H1 (cell line): Measurements from ENCODE around the gene DDX11. TPM values are rescaled to one million over a fixed set of nuclear protein-coding genes. Genes with fewer than 3 reads are reported as not detected.
"Not testable (repeated sequence)": the region's sequence is repeated elsewhere in the genome, so short reads cannot be mapped to it uniquely, and the experiment has no call there.

Source experiments
- CTCF ChIA-PET: fragments of 300-600 bp; sonication (Branson Sonifier 250); formaldehyde crosslinking; loops from one replicate; lab custom pipeline; 2021; ENCODE audit not compliant: partially characterized antibody; lab: Charles Lee
- POLR2A ChIA-PET: fragments of 300-600 bp; sonication (Branson Sonifier 250); formaldehyde crosslinking; loops from one replicate; lab custom pipeline; 2021; ENCODE audit warnings: inconsistent platforms; ENCODE audit not compliant: partially characterized antibody; lab: Charles Lee
- DNase-seq, 2 experiments: peaks; one replicate each; pipeline versions ENCODE4 v3.0.0 to v3.0.0-alpha.2; 2010 to 2022; ENCODE audit warnings: low spot score in 2 of 2, low read depth in 1 of 2, mixed read lengths in 1 of 2
- FAIRE-seq: peaks from 2 replicates; lab custom pipeline; 2011; peaks lifted over from hg19 to GRCh38; lab: Jason Lieb, UNC
- H2AFZ ChIP-seq: 2 replicates; pipeline ENCODE4 v1.8.1; 2012; ENCODE audit warnings: low read length, inconsistent platforms
- H2AK5ac ChIP-seq: 2 replicates; pipeline ENCODE4 v1.6.1; 2013; ENCODE audit warnings: low read depth, low read length
- H2BK120ac ChIP-seq: replicated peaks from 2 replicates; pipeline ENCODE3; 2013; ENCODE audit warnings: low read depth, low read length, inconsistent platforms
- H2BK12ac ChIP-seq: 2 replicates; pipeline ENCODE4 v1.6.1; 2013; ENCODE audit warnings: low read depth, low read length
- H2BK15ac ChIP-seq: 2 replicates; pipeline ENCODE4 v1.6.1; 2013; ENCODE audit warnings: low read length
- H2BK20ac ChIP-seq: 2 replicates; pipeline ENCODE4 v1.6.1; 2013; ENCODE audit warnings: low read length
- H2BK5ac ChIP-seq: 2 replicates; pipeline ENCODE4 v1.6.1; 2013; ENCODE audit warnings: low read depth, low read length
- H3K14ac ChIP-seq: 2 replicates; pipeline ENCODE4 v1.6.1; 2013; ENCODE audit warnings: inconsistent platforms; ENCODE audit not compliant: insufficient read length
- H3K18ac ChIP-seq: 2 replicates; pipeline ENCODE4 v1.6.1; 2013; ENCODE audit warnings: low read length; ENCODE audit errors: extremely low read depth
- H3K23ac ChIP-seq: 2 replicates; pipeline ENCODE4 v1.6.1; 2013; ENCODE audit warnings: inconsistent platforms; ENCODE audit not compliant: insufficient read length
- H3K23me2 ChIP-seq: 2 replicates; pipeline ENCODE4 v1.6.1; 2013; ENCODE audit warnings: low read depth, low read length
- H3K27ac ChIP-seq: 2 replicates; pipeline ENCODE4 v1.6.1; 2011; ENCODE audit warnings: low read depth, low read length, inconsistent platforms
- H3K27me3 ChIP-seq, 4 experiments: replicated peaks in 1 of 4; 1 replicate in 1 of 4; 2 replicates in 3 of 4; pipeline versions ENCODE4 v1.6.1 to v1.8.1; 2011 to 2013; ENCODE audit warnings: low read length in 3 of 4, mild to moderate bottlenecking in 3 of 4, inconsistent platforms in 2 of 4, mixed read lengths in 2 of 4, moderate library complexity in 1 of 4; ENCODE audit not compliant: control insufficient read depth in 3 of 4, insufficient read depth in 3 of 4; ENCODE audit errors: extremely low read depth in 1 of 4
- H3K36me3 ChIP-seq, 4 experiments: 2 replicates each; pipeline versions ENCODE4 v1.6.1 to v1.8.1; 2011 to 2013; ENCODE audit warnings: mild to moderate bottlenecking in 4 of 4, low read length in 3 of 4, moderate library complexity in 2 of 4, control low read depth in 1 of 4, inconsistent platforms in 1 of 4; ENCODE audit not compliant: insufficient read depth in 4 of 4, control insufficient read depth in 2 of 4
- H3K4ac ChIP-seq: replicated peaks from 2 replicates; pipeline ENCODE3; 2013; ENCODE audit warnings: low read length, low read depth, mixed read lengths, inconsistent platforms; ENCODE audit not compliant: insufficient read length
- H3K4me1 ChIP-seq, 4 experiments: replicated peaks in 1 of 4; 1 replicate in 1 of 4; 2 replicates in 3 of 4; pipeline versions ENCODE4 v1.6.1 to v1.8.1; 2011 to 2013; ENCODE audit warnings: low read length in 3 of 4, inconsistent platforms in 2 of 4, mixed read lengths in 1 of 4; ENCODE audit not compliant: insufficient read depth in 4 of 4, control insufficient read depth in 3 of 4
- H3K4me2 ChIP-seq, 2 experiments: 2 replicates each; pipeline versions ENCODE4 v1.6.1 to v1.8.1; 2011 to 2013; ENCODE audit warnings: low read depth in 2 of 2, low read length in 2 of 2, control low read depth in 1 of 2, inconsistent platforms in 1 of 2, mild to moderate bottlenecking in 1 of 2; ENCODE audit not compliant: insufficient read depth in 1 of 2
- H3K4me3 ChIP-seq, 4 experiments: fragments of 200-600, 300-600 bp in 1 of 4; sonication (generic), shearing (Covaris generic), sonication (Bioruptor Twin) in 1 of 4; 2 replicates each; pipeline versions ENCODE4 v1.5.1 to v1.8.1; 2011 to 2016; ENCODE audit warnings: low read length in 4 of 4, low read depth in 3 of 4, control low read depth in 2 of 4, inconsistent platforms in 2 of 4, mild to moderate bottlenecking in 2 of 4, mixed read lengths in 1 of 4, moderate library complexity in 1 of 4; ENCODE audit not compliant: insufficient read depth in 2 of 4; ENCODE audit errors: extremely low read depth in 1 of 4
- H3K56ac ChIP-seq: replicated peaks from 2 replicates; pipeline ENCODE3; 2013; ENCODE audit warnings: low read depth, mild to moderate bottlenecking, mixed read lengths, low read length, inconsistent platforms; ENCODE audit not compliant: insufficient read length
- H3K79me1 ChIP-seq: 2 replicates; pipeline ENCODE4 v1.6.1; 2013; ENCODE audit warnings: low read depth, low read length, control low read depth
- H3K79me2 ChIP-seq, 2 experiments: 2 replicates each; pipeline versions ENCODE4 v1.6.1 to v1.8.1; 2012 to 2013; ENCODE audit warnings: low read length in 2 of 2, mild to moderate bottlenecking in 2 of 2, inconsistent platforms in 1 of 2; ENCODE audit not compliant: insufficient read depth in 2 of 2, control insufficient read depth in 1 of 2
- H3K9ac ChIP-seq, 4 experiments: replicated peaks in 1 of 4; 1 replicate in 1 of 4; 2 replicates in 3 of 4; pipeline versions ENCODE4 v1.6.1 to v1.8.1; 2011 to 2013; ENCODE audit warnings: low read depth in 3 of 4, low read length in 3 of 4, control low read depth in 2 of 4, mild to moderate bottlenecking in 2 of 4, moderate library complexity in 2 of 4, inconsistent platforms in 1 of 4; ENCODE audit errors: extremely low read depth in 1 of 4
- H3K9me3 ChIP-seq, 2 experiments: 2 replicates each; pipeline versions ENCODE4 v1.6.1 to v1.8.1; 2012 to 2013; ENCODE audit warnings: mild to moderate bottlenecking in 2 of 2, moderate library complexity in 2 of 2, control low read depth in 1 of 2, inconsistent platforms in 1 of 2, low read depth in 1 of 2, low read length in 1 of 2, mixed read lengths in 1 of 2; ENCODE audit not compliant: insufficient read depth in 2 of 2
- H4K20me1 ChIP-seq, 2 experiments: replicated peaks in 1 of 2; 2 replicates each; pipeline versions ENCODE3 to v1.8.1; 2011 to 2013; ENCODE audit warnings: inconsistent platforms in 2 of 2, low read length in 2 of 2, mild to moderate bottlenecking in 1 of 2; ENCODE audit not compliant: insufficient read depth in 2 of 2, control insufficient read depth in 1 of 2
- H4K5ac ChIP-seq: 2 replicates; pipeline ENCODE4 v1.6.1; 2013; ENCODE audit warnings: low read length, low read depth, mixed read lengths, inconsistent platforms; ENCODE audit not compliant: insufficient read length
- H4K8ac ChIP-seq: 2 replicates; pipeline ENCODE4 v1.8.0; 2013; ENCODE audit warnings: mild to moderate bottlenecking, moderate library complexity, low read length, inconsistent platforms; ENCODE audit not compliant: insufficient read depth; ENCODE audit errors: extremely low read depth
- H4K91ac ChIP-seq: replicated peaks from 2 replicates; pipeline ENCODE3; 2013; ENCODE audit warnings: low read length, mixed read lengths, inconsistent platforms; ENCODE audit not compliant: insufficient read length
- WGBS, 2 experiments: shearing (Covaris generic) in 1 of 2; methylation state at CpG; one replicate each; pipeline versions ENCODE4 v1.1.6 to v1.1.7; 2013 to 2015; ENCODE audit warnings: low lambda C conversion rate in 2 of 2, mixed read lengths in 2 of 2, inconsistent platforms in 1 of 2, low coverage in 1 of 2, missing lambda C conversion rate in 1 of 2; ENCODE audit not compliant: insufficient replicate concordance in 2 of 2, insufficient coverage in 1 of 2, insufficient read length in 1 of 2; ENCODE audit errors: extremely low coverage in 1 of 2, missing lambda C conversion rate in 1 of 2; 5-methylcytosine and 5-hydroxymethylcytosine counted together
- polyA plus RNA-seq, 7 experiments: library from polyadenylated mRNA; depleted of rRNA in 3 of 7; stranded (reverse) in 5 of 7; unstranded in 2 of 7; fragments of >200 nt in 5 of 7; fragments of 200-250 nt in 2 of 7; gene quantifications; 1 replicate in 5 of 7; 2 replicates in 1 of 7; 4 replicates in 1 of 7; pipeline versions ENCODE4 v1.2.1 to v1.2.3, GENCODE V29; 2011 to 2013; ENCODE audit warnings: missing spikeins in 2 of 7, mixed read lengths in 2 of 7
- total RNA-seq: library from RNA; stranded (reverse); fragmentation: NEBNext Ultra II Directional; extraction: Animal tissue kit (Norgen Biotek cat#: 25700); gene quantifications from 2 replicates; pipeline ENCODE4 v1.2.1, GENCODE V29; 2021

Gene DDX11
- total and polyA plus RNA-seq, 2 of the 8 experiments (the other 6 are each of a cell fraction or from before 2014, with no cell fraction given), result 61.6 to 141 TPM

- H3K4me2 ChIP-seq, H3K56ac ChIP-seq, H3K4me3 ChIP-seq, H3K79me1 ChIP-seq, H3K9me3 ChIP-seq, H4K20me1 ChIP-seq, H3K27ac ChIP-seq, H4K91ac ChIP-seq, H3K18ac ChIP-seq, H2BK5ac ChIP-seq, H3K23me2 ChIP-seq, H3K36me3 ChIP-seq, H2AK5ac ChIP-seq, H4K8ac ChIP-seq, H3K4ac ChIP-seq, H3K23ac ChIP-seq, H3K4me1 ChIP-seq, H2BK12ac ChIP-seq, H2BK15ac ChIP-seq, H2AFZ ChIP-seq, DNase-seq, FAIRE-seq, H2BK20ac ChIP-seq, H4K5ac ChIP-seq, H3K14ac ChIP-seq, H2BK120ac ChIP-seq, H3K27me3 ChIP-seq, H3K9ac ChIP-seq, H3K79me2 ChIP-seq: not testable (repeated sequence)
- ChIA-PET CTCF (interaction anchor here (0.9 to 1.5 kb wide), 6 partner anchors 26 to 201 kb away, joined by 3 to 5 read pairs (median 4); no protein-coding TSS in a partner anchor), POLR2A (interaction anchor here (0.7 kb wide), 1 partner anchor 20 kb away, joined by 5 read pairs; no protein-coding TSS in a partner anchor)
- WGBS, 2 experiments, result 89% methylated on average over 7 of the region's 7 CpGs; no CpG with 5 or more reads in 1 of the 2 experiments
Measured at GRCh38 chr12:31052666-31053439, 20.8 kb upstream of the DDX11 start.
